Inflammatory macrophage (primary cell): ENCODE results near the gene CTAG1B.
"Not testable (repeated sequence)": the region's sequence is repeated elsewhere in the genome, so short reads cannot be mapped to it uniquely, and the experiment has no call there.

Experiments used
- DNase-seq, 2 donors: peaks; one replicate each; pipeline ENCODE4 v3.0.0-alpha.2; 2020 to 2022
- total RNA-seq, 18 experiments: gene quantifications; one replicate each; lab custom pipeline; 2026; ENCODE audit warnings: mixed read lengths in 6 of 18, inconsistent platforms in 2 of 18; lab: John Stamatoyannopoulos, UW

CTAG1B gene
- total RNA-seq: 0 reads per million in 18 experiments

GRCh38 chrX:154619182-154619581 lies at the start of gene CTAG1B:
TSS of gene CTAG1B (minus strand) at chrX:154619282. CDS start at chrX:154619218, 64 bp downstream.
- DNase-seq: not testable (repeated sequence)

- peak; percentile 7 to 42 for DNase-seq
Measured at GRCh38 chrX:154661899-154662298, 42.8 kb upstream of the CTAG1B start.

GRCh38 chrX:154661170-154661569 lies 42.1 kb upstream of the CTAG1B start:
- peak; percentile 29 to 47 for DNase-seq

DNA sequence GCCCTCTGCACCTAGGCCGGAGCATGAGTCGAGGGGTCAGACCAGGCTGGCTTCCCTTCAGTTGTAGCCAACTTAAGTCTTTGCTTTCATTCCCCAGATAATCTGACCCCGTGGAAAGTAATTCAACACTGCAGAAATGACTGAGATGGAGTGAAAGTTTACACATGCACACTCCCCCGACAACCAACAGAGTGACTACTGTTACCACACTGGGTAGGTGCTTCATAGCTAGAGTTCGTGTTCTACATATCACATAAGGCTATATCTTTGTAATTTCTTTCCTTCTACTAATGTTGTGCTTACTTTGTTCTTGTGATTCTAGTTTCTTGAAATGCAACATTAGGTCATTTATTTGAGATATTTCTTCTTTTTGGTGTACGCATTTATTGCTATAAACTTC lies 41.5 kb upstream of the CTAG1B start:
- DNase-seq: no peak

GRCh38 chrX:154658957-154659356 lies 39.9 kb upstream of the CTAG1B start:
- DNase-seq: no peak

DNA sequence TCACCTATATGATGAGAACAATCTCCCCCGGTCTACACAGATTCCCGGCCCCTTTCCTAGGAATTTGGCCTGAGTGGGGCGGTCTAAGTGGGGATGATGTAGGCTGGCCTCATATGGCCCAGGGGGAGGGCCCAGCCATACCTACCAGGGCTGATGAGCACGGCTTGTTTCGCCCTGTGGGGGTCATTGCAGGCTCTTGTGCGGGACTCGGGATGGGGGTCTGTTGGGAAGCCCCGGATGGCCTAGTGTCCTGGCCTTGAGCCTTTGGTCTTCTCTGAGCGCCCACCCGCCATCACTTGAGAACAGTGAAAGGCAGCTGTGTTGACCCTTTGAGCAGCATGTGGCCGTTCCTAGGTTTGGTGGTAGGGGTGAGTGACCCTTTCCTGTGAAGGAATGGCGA lies 39.1 kb upstream of the CTAG1B start:
- DNase-seq: no peak

DNA sequence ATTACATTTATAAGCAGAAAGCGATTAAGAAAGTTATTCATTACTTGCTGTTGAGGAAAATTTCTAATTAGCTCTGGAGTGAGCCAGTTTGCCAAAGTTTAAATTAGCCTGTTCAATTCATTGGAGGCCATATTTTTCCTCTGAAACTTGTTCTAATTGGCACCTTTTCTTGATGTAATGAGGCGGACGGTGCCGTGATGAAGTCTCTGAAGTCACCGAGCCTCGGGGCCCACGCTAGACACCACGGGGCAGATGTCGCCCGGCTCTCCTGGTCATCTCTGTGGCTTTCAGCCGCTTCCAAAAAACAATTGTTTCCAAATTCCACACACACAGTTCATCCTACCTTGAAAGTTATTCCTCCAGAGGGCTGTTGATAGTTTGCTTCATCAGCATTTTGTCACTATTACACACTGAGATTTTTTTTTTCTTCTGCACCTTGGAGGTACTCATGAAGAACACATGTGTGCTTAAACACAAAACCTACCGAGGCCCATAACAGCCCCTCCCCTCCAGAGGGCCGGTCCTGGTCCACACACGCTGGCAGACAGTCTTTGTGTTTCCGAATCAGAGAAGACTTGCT lies 38.2 kb upstream of the CTAG1B start:
- DNase-seq: no peak

- no peak for DNase-seq
Measured at GRCh38 chrX:154655786-154656185, 36.7 kb upstream of the CTAG1B start.

DNA sequence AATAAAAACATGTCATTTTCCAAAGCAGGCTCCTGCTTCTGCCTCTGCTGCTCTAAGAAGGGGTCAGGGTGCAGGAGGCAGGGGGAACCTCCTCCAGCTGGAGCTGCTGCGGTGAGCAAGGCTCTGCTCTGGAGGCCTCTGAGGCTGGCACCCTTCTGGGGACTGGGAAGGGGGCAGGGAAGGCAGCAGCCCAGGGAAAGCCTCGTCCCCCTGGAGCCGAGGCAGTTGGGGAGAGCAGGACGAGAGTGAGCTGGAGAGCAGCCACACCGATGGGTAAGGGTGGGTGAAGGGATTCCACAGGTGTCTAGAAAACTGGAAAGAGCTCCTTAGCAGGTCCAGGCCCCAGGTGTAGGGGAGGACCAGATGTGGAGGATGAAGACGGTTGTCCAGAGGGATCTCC lies 36.3 kb upstream of the CTAG1B start:
- no peak for DNase-seq

GRCh38 chrX:154654925-154655324 lies 35.8 kb upstream of the CTAG1B start:
- no peak for DNase-seq

GRCh38 chrX:154654372-154654771 lies 35.3 kb upstream of the CTAG1B start:
- no peak for DNase-seq

DNA sequence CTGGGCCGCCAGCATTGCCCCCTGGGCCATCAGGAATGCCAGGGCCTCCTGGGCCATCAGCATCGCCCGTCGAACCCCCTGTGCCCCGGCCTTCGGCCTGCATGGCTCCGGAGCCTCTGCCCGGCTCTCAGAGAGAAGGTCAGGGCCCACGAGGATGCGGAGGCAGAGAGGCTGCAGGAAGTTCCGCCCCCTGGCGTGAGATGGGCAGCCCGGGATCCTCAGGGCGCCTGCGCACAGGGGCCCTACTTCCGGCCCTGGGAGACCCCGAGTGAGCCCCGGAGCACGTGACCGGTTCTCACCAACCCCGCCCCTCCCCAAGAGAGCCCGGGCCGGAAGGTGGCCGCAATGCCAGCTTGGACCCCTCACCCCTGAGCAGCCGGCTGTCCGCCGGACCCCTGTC lies 34.3 kb upstream of the CTAG1B start, which contains the start of gene CTAG2:
Gene CTAG2, minus strand, starts transcription at position 167 of the 400 bp plus-strand sequence. Its CDS starts 64 bp downstream, at position 103.
- DNase-seq: not testable (repeated sequence)

GRCh38 chrX:154653048-154653401 lies 33.9 kb upstream of the CTAG1B start:
- DNase-seq: no peak

DNA sequence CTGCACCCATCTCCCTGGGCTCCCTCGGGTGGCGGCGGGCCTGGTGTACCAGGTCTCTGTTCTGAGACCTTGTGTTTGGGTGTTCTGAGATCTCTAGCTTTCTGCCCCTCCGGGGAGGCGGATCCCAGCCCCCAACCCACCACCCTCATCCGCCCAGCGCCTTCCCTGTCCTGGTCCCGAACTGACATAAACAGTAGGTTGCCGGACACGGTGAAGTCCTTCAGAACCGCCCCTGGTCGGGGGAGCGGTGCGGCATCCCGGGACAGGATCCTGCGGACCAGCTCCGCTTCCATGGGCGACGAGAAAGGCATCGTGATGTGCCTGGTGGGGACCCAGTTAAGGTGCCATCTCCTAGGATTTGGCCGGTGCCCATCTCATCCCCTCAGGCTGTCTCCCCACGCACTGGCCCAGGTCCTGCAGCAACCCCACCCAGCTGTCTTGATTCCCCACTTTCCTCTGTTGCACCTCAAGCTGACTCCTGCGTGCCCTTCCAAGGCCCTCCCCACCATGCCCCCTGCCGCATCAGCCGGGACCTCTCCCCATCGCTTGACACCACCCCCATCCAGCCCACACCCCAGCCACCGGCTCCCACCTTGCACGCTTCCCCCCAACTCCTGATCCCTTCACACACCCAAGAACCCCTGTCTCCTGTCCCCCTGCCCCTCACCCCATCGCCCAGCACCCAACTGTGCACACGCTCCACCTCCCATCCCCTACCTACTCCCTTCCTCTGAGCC lies 33.4 kb upstream of the CTAG1B start:
- DNase-seq: no peak

DNA sequence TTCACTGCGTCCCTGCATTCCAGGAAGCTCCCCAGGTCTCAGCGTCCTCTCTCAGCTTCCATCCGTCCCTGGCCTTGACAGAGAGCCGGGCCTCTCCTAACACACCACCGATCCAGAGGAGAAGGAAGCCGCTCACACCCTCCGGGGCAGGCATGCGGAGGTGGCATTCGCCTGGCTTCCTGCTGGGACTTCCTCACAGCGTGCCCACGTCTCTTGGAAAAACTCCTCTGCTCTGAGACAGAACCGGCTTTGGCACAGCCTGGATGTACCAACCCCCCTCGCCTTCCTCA lies 31.1 kb upstream of the CTAG1B start:
- peak; percentile 48 to 68 for DNase-seq

- DNase-seq: no peak
Measured at GRCh38 chrX:154649503-154650220, 30.6 kb upstream of the CTAG1B start.

DNA sequence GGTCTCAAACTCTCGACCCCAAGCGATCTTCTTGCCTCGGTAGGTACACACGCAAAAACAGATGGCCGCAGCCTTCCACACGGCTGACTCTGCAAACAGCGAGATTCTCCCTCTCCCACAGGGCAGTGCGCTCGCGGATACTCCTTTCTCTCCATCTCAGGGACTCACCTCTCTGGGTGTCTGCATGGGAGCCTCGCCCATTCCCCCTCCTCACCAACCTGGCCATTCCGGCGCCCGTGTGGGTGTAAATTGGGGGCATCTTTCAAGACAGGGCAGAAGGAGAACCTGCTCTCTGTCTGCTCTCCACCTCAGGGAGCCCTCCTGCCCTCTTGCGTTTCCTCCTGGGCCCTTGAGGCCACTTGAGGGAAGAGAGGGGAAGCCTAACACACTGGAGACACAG lies 29.8 kb upstream of the CTAG1B start:
- no peak for DNase-seq

DNA sequence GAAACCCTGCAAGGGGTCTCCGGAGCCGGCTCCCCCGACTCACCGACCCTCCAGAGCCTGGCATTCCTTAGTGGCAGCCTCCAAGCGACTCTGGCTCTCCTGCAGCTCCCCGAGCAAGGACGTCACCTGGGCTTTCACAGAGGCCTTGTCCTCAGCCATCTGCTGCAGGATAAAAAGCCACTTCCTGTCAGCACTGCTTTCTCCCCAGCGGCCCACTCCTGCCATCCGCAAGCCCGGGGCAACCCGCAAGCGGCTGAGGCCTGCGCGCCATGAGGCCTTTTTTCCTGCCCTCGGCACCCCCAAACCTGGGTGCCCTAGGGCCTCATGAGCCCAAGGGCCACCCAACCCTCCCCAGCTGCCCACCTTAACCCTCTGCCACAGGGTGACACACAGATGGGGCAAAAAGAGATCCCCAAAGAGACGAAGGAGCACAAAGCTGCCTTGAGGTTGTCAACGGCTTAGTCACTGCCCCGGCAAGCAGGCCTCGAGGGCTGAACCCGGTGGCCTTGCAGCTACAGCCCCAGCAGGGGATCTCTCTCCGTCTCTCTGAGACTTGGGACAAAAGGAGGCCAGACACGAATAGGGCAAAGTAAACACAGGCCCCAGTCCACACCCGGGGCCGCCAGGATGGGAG lies 26.8 kb upstream of the CTAG1B start:
- DNase-seq: not testable (repeated sequence)

- not testable (repeated sequence) for DNase-seq
Measured at GRCh38 chrX:154643708-154644107, 24.6 kb upstream of the CTAG1B start.

GRCh38 chrX:154641740-154642139 lies 22.7 kb upstream of the CTAG1B start:
- DNase-seq: not testable (repeated sequence)

DNA sequence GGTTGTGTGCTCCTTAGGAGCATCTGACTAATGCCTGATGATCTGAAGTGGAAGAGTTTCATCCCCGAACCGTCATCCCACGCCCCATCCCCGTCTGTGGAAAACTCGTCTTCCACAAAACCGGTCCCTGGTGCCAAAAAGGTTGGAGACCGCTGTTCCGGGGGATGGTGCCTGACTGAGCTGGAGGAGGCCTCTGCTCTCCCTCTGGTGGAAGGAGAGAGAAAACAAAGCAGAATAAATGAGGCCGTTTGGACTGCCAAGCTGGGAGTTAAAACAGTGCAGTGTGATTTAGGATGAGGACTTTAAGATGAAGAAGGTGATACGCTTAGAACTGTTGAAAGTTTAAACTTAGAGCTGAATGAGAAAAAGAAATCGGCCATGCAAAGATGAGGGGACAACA lies 14.6 kb upstream of the CTAG1B start:
- not testable (repeated sequence) for DNase-seq

DNA sequence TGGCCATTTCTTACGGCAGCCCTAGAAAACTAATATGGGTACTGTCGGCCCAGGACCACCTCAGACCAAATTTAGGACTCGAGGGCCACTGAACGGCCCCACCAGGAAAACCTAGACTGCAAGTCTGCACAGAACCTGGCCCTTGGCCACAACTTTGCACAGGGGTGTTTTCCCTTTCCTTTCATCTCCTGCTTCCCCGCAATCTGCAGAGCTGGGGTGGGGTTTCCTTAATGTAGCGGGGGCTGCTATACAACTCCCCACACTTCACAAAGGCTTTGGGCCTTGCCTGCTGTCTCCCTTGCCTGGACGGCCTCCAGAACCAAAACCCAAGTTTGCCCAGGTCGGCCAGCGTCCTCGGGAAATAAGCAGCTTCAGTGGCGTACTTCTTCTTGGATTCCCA lies 11.9 kb upstream of the CTAG1B start:
- not testable (repeated sequence) for DNase-seq

GRCh38 chrX:154628960-154629359 lies 9.9 kb upstream of the CTAG1B start:
- DNase-seq: not testable (repeated sequence)
